SK-N-SH (cell line): Measurements from ENCODE around the gene ZWINT. TPM values are rescaled to one million over a fixed set of nuclear protein-coding genes. Genes with fewer than 3 reads are reported as not detected.

ENCODE experiments used
- CTCF ChIA-PET: fragments of 300-600, 350-600 bp; formaldehyde crosslinking; extraction: SDS; loops from one replicate; lab custom pipeline; 2021; lab: Yijun Ruan, JAX
- POLR2A ChIA-PET: fragments of 350-600 bp; sonication (Branson Sonifier 250); formaldehyde crosslinking; extraction: SDS; loops from one replicate; lab custom pipeline; 2020; ENCODE audit warnings: antibody characterized with exemption, inconsistent platforms; lab: Yijun Ruan, JAX
- DNase-seq: peaks from one replicate; pipeline ENCODE4 v3.0.0; 2012
- H2AFZ ChIP-seq: fragments of 200-600 bp; sonication (generic); 2 replicates; pipeline ENCODE4 v1.8.1; 2016; ENCODE audit warnings: antibody characterized with exemption, mild to moderate bottlenecking, low read depth
- H3F3A ChIP-seq: fragments of 200-600 bp; sonication (generic); replicated peaks from 2 replicates; pipeline ENCODE3; 2016; ENCODE audit warnings: antibody characterized with exemption, mild to moderate bottlenecking; ENCODE audit not compliant: insufficient read depth
- H3K27ac ChIP-seq, 2 experiments: fragments of 200-500 bp in 1 of 2; fragments of 200-600 bp in 1 of 2; sonication (Bioruptor generic) in 1 of 2; sonication (generic), shearing (Covaris generic) in 1 of 2; 2 replicates each; pipeline versions ENCODE4 v1.5.1 to v1.6.1; 2014 to 2016; ENCODE audit warnings: low read depth in 2 of 2, inconsistent platforms in 1 of 2, low read length in 1 of 2, mild to moderate bottlenecking in 1 of 2, mixed read lengths in 1 of 2
- H3K27me3 ChIP-seq: fragments of 200-600 bp; sonication (generic), shearing (Covaris generic); 2 replicates; pipeline ENCODE4 v1.6.1; 2016; ENCODE audit warnings: mixed run types; ENCODE audit not compliant: insufficient read depth
- H3K36me3 ChIP-seq, 2 experiments: fragments of 200-500 bp in 1 of 2; fragments of 200-600 bp in 1 of 2; sonication (Bioruptor generic) in 1 of 2; sonication (generic) in 1 of 2; replicated peaks in 1 of 2; 2 replicates each; pipeline versions ENCODE3 to v1.5.1; 2014 to 2016; ENCODE audit warnings: low read length in 1 of 2, mild to moderate bottlenecking in 1 of 2; ENCODE audit not compliant: insufficient read depth in 2 of 2, control insufficient read depth in 1 of 2
- H3K4me1 ChIP-seq, 2 experiments: fragments of 200-500 bp in 1 of 2; fragments of 200-600 bp in 1 of 2; sonication (Bioruptor generic) in 1 of 2; sonication (generic), shearing (Covaris generic) in 1 of 2; 2 replicates each; pipeline versions ENCODE4 v1.5.1 to v1.6.1; 2014 to 2016; ENCODE audit warnings: low read depth in 1 of 2, low read length in 1 of 2, mixed run types in 1 of 2; ENCODE audit not compliant: insufficient read depth in 2 of 2, control insufficient read depth in 1 of 2
- H3K4me2 ChIP-seq: fragments of 200-600 bp; sonication (generic), shearing (Covaris generic); 2 replicates; pipeline ENCODE4 v1.6.1; 2017; ENCODE audit warnings: mixed run types
- H3K4me3 ChIP-seq, 2 experiments: fragments of 200-500 bp in 1 of 2; fragments of 200-600 bp in 1 of 2; sonication (Bioruptor generic) in 1 of 2; sonication (generic), shearing (Covaris generic) in 1 of 2; 2 replicates each; pipeline versions ENCODE4 v1.5.1 to v1.8.1; 2014 to 2016; ENCODE audit warnings: low read depth in 2 of 2, inconsistent platforms in 1 of 2, low read length in 1 of 2, mild to moderate bottlenecking in 1 of 2, mixed read lengths in 1 of 2, moderate library complexity in 1 of 2
- H3K79me2 ChIP-seq: fragments of 200-600 bp; sonication (generic); 2 replicates; pipeline ENCODE4 v1.8.1; 2017; ENCODE audit warnings: mild to moderate bottlenecking; ENCODE audit not compliant: insufficient read depth
- H3K9ac ChIP-seq: fragments of 200-600 bp; sonication (generic); 2 replicates; pipeline ENCODE4 v1.6.1; 2017; ENCODE audit warnings: mixed run types
- H3K9me2 ChIP-seq: fragments of 200-600 bp; sonication (generic); 2 replicates; pipeline ENCODE4 v1.6.1; 2017; ENCODE audit warnings: mixed run types
- H3K9me3 ChIP-seq: fragments of 200-600 bp; sonication (generic); 2 replicates; pipeline ENCODE4 v1.6.1; 2017; ENCODE audit warnings: mixed run types, mild to moderate bottlenecking, moderate library complexity
- H4K20me1 ChIP-seq: fragments of 200-600 bp; sonication (generic); 2 replicates; pipeline ENCODE4 v1.6.1; 2017; ENCODE audit warnings: mild to moderate bottlenecking, mixed run types; ENCODE audit not compliant: insufficient read depth
- CTCF ChIP-seq: fragments of 200-600 bp; sonication (generic); IDR thresholded peaks from 2 replicates; pipeline ENCODE4 v1.6.1; 2017; ENCODE audit warnings: antibody characterized with exemption, mild to moderate bottlenecking, moderate library complexity
- ELF1 ChIP-seq: IDR thresholded peaks from 2 replicates; pipeline ENCODE4 v1.4.0; 2012
- EP300 ChIP-seq, 2 experiments: IDR thresholded peaks; 2 replicates each; pipeline versions ENCODE4 v1.4.0 to v1.6.1; 2012; ENCODE audit warnings: borderline replicate concordance in 1 of 2, low read depth in 1 of 2, low read length in 1 of 2
- EZH2phosphoT487 ChIP-seq: fragments of 200-600 bp; sonication (generic); IDR thresholded peaks from 2 replicates; pipeline ENCODE4 v1.6.1; 2017; ENCODE audit warnings: low read depth, mixed run types, mild to moderate bottlenecking, antibody characterized with exemption, moderate library complexity, borderline replicate concordance
- FOSL2 ChIP-seq: IDR thresholded peaks from 2 replicates; pipeline ENCODE4 v1.4.0; 2012; ENCODE audit warnings: low read depth, mild to moderate bottlenecking, moderate library complexity, borderline replicate concordance
- FOXJ3 ChIP-seq: sonication (generic); formaldehyde crosslinking; IDR thresholded peaks from 2 replicates; pipeline ENCODE4 v1.5.1; 2020; ENCODE audit warnings: mild to moderate bottlenecking, missing genetic modification reagents
- FOXM1 ChIP-seq: IDR thresholded peaks from 2 replicates; pipeline ENCODE4 v1.4.0; 2012; ENCODE audit warnings: low read depth, mild to moderate bottlenecking
- GABPA ChIP-seq: IDR thresholded peaks from 2 replicates; pipeline ENCODE4 v1.4.0; 2012; ENCODE audit warnings: low read depth, mild to moderate bottlenecking
- GATA2 ChIP-seq: sonication (generic); formaldehyde crosslinking; IDR thresholded peaks from 2 replicates; pipeline ENCODE4 v1.5.0; 2020; ENCODE audit warnings: mild to moderate bottlenecking, missing genetic modification reagents
- IRF3 ChIP-seq: fragments of 150-350 bp; IDR thresholded peaks from 2 replicates; pipeline ENCODE4 v1.6.1; 2016; ENCODE audit warnings: mild to moderate bottlenecking, low read depth, low read length
- MEF2A ChIP-seq: IDR thresholded peaks from 2 replicates; pipeline ENCODE4 v1.4.0; 2012; ENCODE audit warnings: low read depth, borderline replicate concordance
- MXI1 ChIP-seq: IDR thresholded peaks from 2 replicates; pipeline ENCODE4 v1.6.1; 2012; ENCODE audit warnings: mild to moderate bottlenecking, low read depth, low read length, improper control_type of control experiment
- NFIC ChIP-seq: IDR thresholded peaks from 2 replicates; pipeline ENCODE4 v1.4.0; 2012; ENCODE audit warnings: borderline replicate concordance
- NRF1 ChIP-seq: IDR thresholded peaks from 2 replicates; pipeline ENCODE4 v1.6.1; 2012; ENCODE audit warnings: low read depth, mild to moderate bottlenecking, low read length
- POLR2AphosphoS5 ChIP-seq: IDR thresholded peaks from 2 replicates; pipeline ENCODE4 v1.6.1; 2012; ENCODE audit warnings: low read depth, low read length
- RAD21 ChIP-seq: IDR thresholded peaks from 2 replicates; pipeline ENCODE4 v1.6.1; 2012; ENCODE audit warnings: mild to moderate bottlenecking, low read length
- RCOR1 ChIP-seq: fragments of 150-350 bp; IDR thresholded peaks from 2 replicates; pipeline ENCODE4 v1.6.1; 2017; ENCODE audit warnings: antibody characterized with exemption, low read length
- RFX5 ChIP-seq: IDR thresholded peaks from 2 replicates; pipeline ENCODE4 v1.6.1; 2012; ENCODE audit warnings: mild to moderate bottlenecking, improper control_type of control experiment, low read length
- SIN3A ChIP-seq: IDR thresholded peaks from 2 replicates; pipeline ENCODE4 v1.6.1; 2012; ENCODE audit warnings: low read depth, mild to moderate bottlenecking, low read length, moderate library complexity, borderline replicate concordance
- SMC3 ChIP-seq: IDR thresholded peaks from 2 replicates; pipeline ENCODE4 v1.6.1; 2012; ENCODE audit warnings: low read depth, low read length, improper control_type of control experiment
- TAF1 ChIP-seq: IDR thresholded peaks from 2 replicates; pipeline ENCODE4 v1.6.1; 2012; ENCODE audit warnings: low read depth, mild to moderate bottlenecking, low read length, moderate library complexity, borderline replicate concordance
- TCF12 ChIP-seq: IDR thresholded peaks from 2 replicates; pipeline ENCODE4 v1.4.0; 2012
- TEAD4 ChIP-seq: IDR thresholded peaks from 2 replicates; pipeline ENCODE4 v1.4.0; 2012; ENCODE audit warnings: mild to moderate bottlenecking, borderline replicate concordance; ENCODE audit not compliant: insufficient read depth
- USF2 ChIP-seq: fragments of 150-350 bp; IDR thresholded peaks from 2 replicates; pipeline ENCODE4 v1.6.1; 2017; ENCODE audit warnings: antibody characterized with exemption, low read length, low read depth, borderline replicate concordance
- WGBS: methylation state at CpG from one replicate; pipeline ENCODE4 v1.1.6; 2017; ENCODE audit warnings: low lambda C conversion rate; 5-methylcytosine and 5-hydroxymethylcytosine counted together
- polyA plus RNA-seq, 3 experiments: library from polyadenylated mRNA; depleted of rRNA; stranded (reverse); fragments of >200 nt; gene quantifications; 2 replicates each; pipeline ENCODE4 v1.2.3, GENCODE V29; 2012
- TF ChIP-seq, protein P1 (sequence below): IDR thresholded peaks from 2 replicates; pipeline ENCODE4 v1.4.0; 2012; ENCODE audit warnings: low read depth, borderline replicate concordance
- TF ChIP-seq, protein P2 (sequence below): IDR thresholded peaks from 2 replicates; pipeline ENCODE4; 2012

The ZWINT gene
- 43.4 and 49.3 TPM in 2 replicates for polyA plus RNA-seq (2012; rRNA removed)
- polyA plus RNA-seq (2012; cell fraction: cytosol; rRNA removed): 34.5 and 39.6 TPM in 2 replicates
- polyA plus RNA-seq (2012; cell fraction: nucleus; rRNA removed): 50.9 and 65.0 TPM in 2 replicates

GRCh38 chr10:56360967-56361612, at the start of gene ZWINT:
Gene ZWINT (minus strand): TSS chr10:56361259. CDS start chr10:56361236, 23 bp downstream.
- Histone ChIP-seq H3K9me3 (no peaks in the 10 kb centered on the region), H3K79me2 (peaks cover 13% of the 10 kb centered on the region), H3K4me2 (peak within 1 kb of the TSS; percentile 89), H3K36me3 (peaks cover 6 to 17% of the 10 kb centered on the region in 2 experiments), H4K20me1 (no peaks in the 10 kb centered on the region), H2AFZ (peak within 1 kb of the TSS; percentile 99), H3F3A (no peaks in the 10 kb centered on the region), H3K9me2 (no peaks in the 10 kb centered on the region), H3K9ac (peak within 1 kb of the TSS; percentile 72), H3K4me3 (peak within 1 kb of the TSS; percentile 76 to 94), H3K4me1 (peaks cover 0 to 11% of the 10 kb centered on the region in 2 experiments; a peak in 2 of 4 replicates), H3K27ac (peak within 1 kb of the TSS; percentile 59 to 79; a peak in 3 of 4 replicates), H3K27me3 (no peaks in the 10 kb centered on the region)
- DNase-seq: peak; percentile 90
- ChIA-PET CTCF (interaction anchor here (1.5 kb wide), 1 partner anchor 12 kb away, joined by 8 read pairs; no protein-coding TSS in a partner anchor), POLR2A (no interaction called here)
- WGBS: 1% methylated on average over 38 of the region's 44 CpGs
- TF ChIP-seq EZH2phosphoT487 (no peak), RFX5 (no peak), MXI1 (peak; percentile 93), RCOR1 (0 out of 2 replicates have a peak, but pooled peaks have one; percentile 19), ELF1 (peak; percentile 69), GABPA (no peak), FOXJ3 (CRISPR knock-in tag) (no peak), TEAD4 (no peak), EP300 (IDR thresholded peaks at IDR 0.05; ENCODE audit: borderline replicate concordance in 1 of 2, low read depth in 1 of 2, low read length in 1 of 2) (no peak), TAF1 (peak; percentile 59; the same call in 1 of the 2 replicates), CTCF (no peak), SMC3 (no peak), FOXM1 (no peak), GATA2 (CRISPR knock-in tag) (no peak), MEF2A (no peak), USF2 (no peak), IRF3 (peak; percentile 85), POLR2AphosphoS5 (peak; percentile 72), NRF1 (peak; percentile 88), RAD21 (no peak), SIN3A (peak; percentile 98), NFIC (no peak), FOSL2 (no peak), TCF12 (no peak)
- TF ChIP-seq, protein P1, sequence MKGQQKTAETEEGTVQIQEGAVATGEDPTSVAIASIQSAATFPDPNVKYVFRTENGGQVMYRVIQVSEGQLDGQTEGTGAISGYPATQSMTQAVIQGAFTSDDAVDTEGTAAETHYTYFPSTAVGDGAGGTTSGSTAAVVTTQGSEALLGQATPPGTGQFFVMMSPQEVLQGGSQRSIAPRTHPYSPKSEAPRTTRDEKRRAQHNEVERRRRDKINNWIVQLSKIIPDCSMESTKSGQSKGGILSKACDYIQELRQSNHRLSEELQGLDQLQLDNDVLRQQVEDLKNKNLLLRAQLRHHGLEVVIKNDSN: no peak
- TF ChIP-seq, protein P2, sequence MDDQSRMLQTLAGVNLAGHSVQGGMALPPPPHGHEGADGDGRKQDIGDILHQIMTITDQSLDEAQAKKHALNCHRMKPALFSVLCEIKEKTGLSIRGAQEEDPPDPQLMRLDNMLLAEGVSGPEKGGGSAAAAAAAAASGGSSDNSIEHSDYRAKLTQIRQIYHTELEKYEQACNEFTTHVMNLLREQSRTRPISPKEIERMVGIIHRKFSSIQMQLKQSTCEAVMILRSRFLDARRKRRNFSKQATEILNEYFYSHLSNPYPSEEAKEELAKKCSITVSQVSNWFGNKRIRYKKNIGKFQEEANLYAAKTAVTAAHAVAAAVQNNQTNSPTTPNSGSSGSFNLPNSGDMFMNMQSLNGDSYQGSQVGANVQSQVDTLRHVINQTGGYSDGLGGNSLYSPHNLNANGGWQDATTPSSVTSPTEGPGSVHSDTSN: no peak
